ENCODE data around the gene GRIA2.

The GRIA2 gene

GRCh38 chr4:157363360-157363759 lies 142.8 kb downstream of the GRIA2 start:
- no peak overlapping the region for H3K4me3 ChIP-seq (ENCODE audit: low read length)
- no peak overlapping the region for H3K4me2 ChIP-seq (ENCODE audit: low read depth, low read length)
- no peaks in the 10 kb centered on the region for H3K27me3 ChIP-seq (replicated peaks; ENCODE audit: insufficient read depth, low read length)
- no peaks in the 10 kb centered on the region for H3K9me2 ChIP-seq (replicated peaks; ENCODE audit: insufficient read depth, low read length)
- no peaks in the 10 kb centered on the region for H3K9me3 ChIP-seq (replicated peaks; ENCODE audit: insufficient read depth, low read length)
- no peaks in the 10 kb centered on the region for H4K20me1 ChIP-seq (ENCODE audit: insufficient read depth, low read length)
- H3K79me2 ChIP-seq (ENCODE audit: low read length) = no peaks in the 10 kb centered on the region
- no peak overlapping the region for H3K27ac ChIP-seq (ENCODE audit: low read length)
- no peaks in the 10 kb centered on the region for H3K4me1 ChIP-seq (ENCODE audit: low read length)
- no peak overlapping the region for H3K9ac ChIP-seq (ENCODE audit: low read length)
- H3K36me3 ChIP-seq (replicated peaks; ENCODE audit: insufficient read depth, low read length) = no peaks in the 10 kb centered on the region
- H3F3A ChIP-seq (ENCODE audit: insufficient read depth, low read length) = no peaks in the 10 kb centered on the region
- DNase-seq = no peak
- H2AFZ ChIP-seq (ENCODE audit: low read length) = no peak overlapping the region
- TF ChIP-seq CTCF (IDR thresholded peaks at IDR 0.05; ENCODE audit: low read length) = no peak
- TF ChIP-seq EZH2 (optimal IDR thresholded peaks at IDR 0.05; ENCODE audit: low read depth, low read length) = no peak
- no peak for TF ChIP-seq EZH2phosphoT487 (IDR thresholded peaks at IDR 0.05; ENCODE audit: low read length)

- Histone ChIP-seq H3K4me1 (ENCODE audit: low read length) (no peaks in the 10 kb centered on the region), H4K20me1 (ENCODE audit: insufficient read depth, low read length) (no peaks in the 10 kb centered on the region), H3F3A (ENCODE audit: insufficient read depth, low read length) (no peaks in the 10 kb centered on the region), H3K4me3 (ENCODE audit: low read length) (no peak overlapping the region), H3K9me3 (replicated peaks; ENCODE audit: insufficient read depth, low read length) (no peaks in the 10 kb centered on the region), H3K9ac (ENCODE audit: low read length) (no peak overlapping the region), H2AFZ (ENCODE audit: low read length) (no peak overlapping the region), H3K36me3 (replicated peaks; ENCODE audit: insufficient read depth, low read length) (no peaks in the 10 kb centered on the region), H3K4me2 (ENCODE audit: low read depth, low read length) (no peak overlapping the region), H3K27ac (ENCODE audit: low read length) (no peak overlapping the region), H3K79me2 (ENCODE audit: low read length) (no peaks in the 10 kb centered on the region), H3K27me3 (replicated peaks; ENCODE audit: insufficient read depth, low read length) (no peaks in the 10 kb centered on the region), H3K9me2 (replicated peaks; ENCODE audit: insufficient read depth, low read length) (no peaks in the 10 kb centered on the region)
- TF ChIP-seq EZH2 (optimal IDR thresholded peaks at IDR 0.05; ENCODE audit: low read depth, low read length) = no peak
- TF ChIP-seq EZH2phosphoT487 (IDR thresholded peaks at IDR 0.05; ENCODE audit: low read length) = no peak
- no peak for TF ChIP-seq CTCF (IDR thresholded peaks at IDR 0.05; ENCODE audit: low read length)
- DNase-seq = no peak
Observed at GRCh38 chr4:157372154-157372553, 151.6 kb downstream of the GRIA2 start.

GRCh38 chr4:157372567-157372966 lies 152.0 kb downstream of the GRIA2 start:
- Histone ChIP-seq H3K9ac (ENCODE audit: low read length) (no peak overlapping the region), H3K4me2 (ENCODE audit: low read depth, low read length) (no peak overlapping the region), H3K4me1 (ENCODE audit: low read length) (no peaks in the 10 kb centered on the region), H3K36me3 (replicated peaks; ENCODE audit: insufficient read depth, low read length) (no peaks in the 10 kb centered on the region), H3K27ac (ENCODE audit: low read length) (no peak overlapping the region), H3K9me3 (replicated peaks; ENCODE audit: insufficient read depth, low read length) (no peaks in the 10 kb centered on the region), H3K79me2 (ENCODE audit: low read length) (no peaks in the 10 kb centered on the region), H2AFZ (ENCODE audit: low read length) (no peak overlapping the region), H4K20me1 (ENCODE audit: insufficient read depth, low read length) (no peaks in the 10 kb centered on the region), H3K9me2 (replicated peaks; ENCODE audit: insufficient read depth, low read length) (no peaks in the 10 kb centered on the region), H3K27me3 (replicated peaks; ENCODE audit: insufficient read depth, low read length) (no peaks in the 10 kb centered on the region), H3F3A (ENCODE audit: insufficient read depth, low read length) (no peaks in the 10 kb centered on the region), H3K4me3 (ENCODE audit: low read length) (no peak overlapping the region)
- no peak for TF ChIP-seq CTCF (IDR thresholded peaks at IDR 0.05; ENCODE audit: low read length)
- no peak for DNase-seq

Data from MM.1S (cell line).